Measurements from ENCODE around the gene RAMP3. TPM values are rescaled to one million over a fixed set of nuclear protein-coding genes. Genes with fewer than 3 reads are reported as not detected.

Gene RAMP3
- total RNA-seq, 1 donor from 2014 or later = not detected

DNA sequence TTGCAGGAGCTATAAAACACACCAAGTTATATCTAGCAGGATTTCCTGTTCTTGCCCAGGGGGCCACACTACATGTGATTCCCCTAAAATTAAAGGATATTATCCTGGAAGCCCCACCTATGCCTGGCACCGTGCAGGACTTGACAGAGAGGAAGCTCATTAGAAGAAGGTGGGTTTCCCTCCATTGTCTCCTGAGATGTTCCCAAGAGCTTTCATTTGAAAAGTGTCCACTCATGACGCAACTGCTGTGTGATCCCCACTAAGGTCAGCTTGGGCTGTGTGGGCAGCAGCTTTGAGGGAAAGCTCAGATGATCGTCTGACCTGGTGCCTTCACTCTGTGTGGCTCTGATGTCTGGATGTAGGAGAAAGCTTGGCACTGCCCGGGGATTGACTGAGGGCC is 53.5 kb downstream of the RAMP3 start:
- H3K36me3 Mint-ChIP-seq (ENCODE audit: insufficient read depth) = no peaks in the 10 kb centered on the region
- no peaks in the 10 kb centered on the region for H3K9me3 Mint-ChIP-seq (ENCODE audit: low read depth)
- H3K4me1 Mint-ChIP-seq (ENCODE audit: low read depth) = no peaks in the 10 kb centered on the region
- DNase-seq (ENCODE audit: low spot score, unreplicated experiment) = no peak
- TF ChIP-seq, protein P1, sequence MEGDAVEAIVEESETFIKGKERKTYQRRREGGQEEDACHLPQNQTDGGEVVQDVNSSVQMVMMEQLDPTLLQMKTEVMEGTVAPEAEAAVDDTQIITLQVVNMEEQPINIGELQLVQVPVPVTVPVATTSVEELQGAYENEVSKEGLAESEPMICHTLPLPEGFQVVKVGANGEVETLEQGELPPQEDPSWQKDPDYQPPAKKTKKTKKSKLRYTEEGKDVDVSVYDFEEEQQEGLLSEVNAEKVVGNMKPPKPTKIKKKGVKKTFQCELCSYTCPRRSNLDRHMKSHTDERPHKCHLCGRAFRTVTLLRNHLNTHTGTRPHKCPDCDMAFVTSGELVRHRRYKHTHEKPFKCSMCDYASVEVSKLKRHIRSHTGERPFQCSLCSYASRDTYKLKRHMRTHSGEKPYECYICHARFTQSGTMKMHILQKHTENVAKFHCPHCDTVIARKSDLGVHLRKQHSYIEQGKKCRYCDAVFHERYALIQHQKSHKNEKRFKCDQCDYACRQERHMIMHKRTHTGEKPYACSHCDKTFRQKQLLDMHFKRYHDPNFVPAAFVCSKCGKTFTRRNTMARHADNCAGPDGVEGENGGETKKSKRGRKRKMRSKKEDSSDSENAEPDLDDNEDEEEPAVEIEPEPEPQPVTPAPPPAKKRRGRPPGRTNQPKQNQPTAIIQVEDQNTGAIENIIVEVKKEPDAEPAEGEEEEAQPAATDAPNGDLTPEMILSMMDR (IDR thresholded peaks at IDR 0.05; ENCODE audit: unreplicated experiment) = no peak
- no peak overlapping the region for H3K4me3 Mint-ChIP-seq (ENCODE audit: low read depth)
- no peak overlapping the region for H3K27ac Mint-ChIP-seq
- H3K27me3 Mint-ChIP-seq = peaks cover 62% of the 10 kb centered on the region

DNA sequence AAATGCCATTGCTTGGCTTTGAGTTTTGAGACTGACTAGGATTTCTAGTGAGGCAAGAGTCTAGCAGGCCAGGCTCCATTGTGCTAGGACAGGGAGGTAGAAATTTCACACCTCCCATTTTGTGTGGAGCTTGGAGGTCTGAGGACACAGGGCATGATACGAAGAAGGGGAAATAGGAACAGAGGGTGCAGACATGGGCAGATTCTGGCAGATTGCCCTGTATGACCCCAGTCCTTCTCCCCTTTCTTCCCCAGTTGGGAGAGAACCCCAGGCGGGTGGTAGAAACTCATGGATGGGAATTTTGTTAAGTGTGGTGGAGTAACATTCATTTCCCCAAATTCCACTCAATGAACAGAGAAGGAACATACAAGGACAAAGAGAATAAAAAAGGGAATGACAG is 54.4 kb downstream of the RAMP3 start:
- Mint-ChIP-seq H3K27me3 (peaks cover 60% of the 10 kb centered on the region), H3K4me3 (ENCODE audit: low read depth) (no peak overlapping the region), H3K27ac (no peak overlapping the region), H3K36me3 (ENCODE audit: insufficient read depth) (no peaks in the 10 kb centered on the region), H3K4me1 (ENCODE audit: low read depth) (no peaks in the 10 kb centered on the region), H3K9me3 (ENCODE audit: low read depth) (no peaks in the 10 kb centered on the region)
- TF ChIP-seq, protein P1 (IDR thresholded peaks at IDR 0.05; ENCODE audit: unreplicated experiment) = no peak
- no peak for DNase-seq (ENCODE audit: low spot score, unreplicated experiment)

DNA sequence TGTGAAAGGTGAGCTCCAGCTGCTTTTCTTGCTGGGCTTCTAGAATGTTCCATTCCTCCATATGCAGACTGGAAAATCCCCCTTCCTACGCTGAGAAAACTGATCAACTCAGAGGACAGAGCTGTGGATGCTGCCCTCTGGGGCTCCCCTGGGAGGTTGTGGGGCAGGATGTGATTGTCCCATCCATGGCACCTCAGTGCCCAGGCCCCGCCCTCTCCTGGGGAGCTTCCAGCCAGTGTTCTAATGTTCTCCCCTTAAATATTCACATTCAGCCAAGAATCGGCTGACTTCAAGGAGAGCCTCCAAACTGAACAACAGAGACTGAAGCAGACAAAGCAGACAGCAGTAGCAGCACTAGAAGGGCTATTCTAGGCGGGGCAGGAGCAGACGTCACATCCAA is 55.0 kb downstream of the RAMP3 start:
- Mint-ChIP-seq H3K4me1 (ENCODE audit: low read depth) (no peaks in the 10 kb centered on the region), H3K27me3 (peaks cover 58% of the 10 kb centered on the region), H3K9me3 (ENCODE audit: low read depth) (no peaks in the 10 kb centered on the region), H3K27ac (no peak overlapping the region), H3K36me3 (ENCODE audit: insufficient read depth) (no peaks in the 10 kb centered on the region), H3K4me3 (ENCODE audit: low read depth) (no peak overlapping the region)
- TF ChIP-seq, protein P1 (IDR thresholded peaks at IDR 0.05; ENCODE audit: unreplicated experiment) = no peak
- no peak for DNase-seq (ENCODE audit: low spot score, unreplicated experiment)

DNA sequence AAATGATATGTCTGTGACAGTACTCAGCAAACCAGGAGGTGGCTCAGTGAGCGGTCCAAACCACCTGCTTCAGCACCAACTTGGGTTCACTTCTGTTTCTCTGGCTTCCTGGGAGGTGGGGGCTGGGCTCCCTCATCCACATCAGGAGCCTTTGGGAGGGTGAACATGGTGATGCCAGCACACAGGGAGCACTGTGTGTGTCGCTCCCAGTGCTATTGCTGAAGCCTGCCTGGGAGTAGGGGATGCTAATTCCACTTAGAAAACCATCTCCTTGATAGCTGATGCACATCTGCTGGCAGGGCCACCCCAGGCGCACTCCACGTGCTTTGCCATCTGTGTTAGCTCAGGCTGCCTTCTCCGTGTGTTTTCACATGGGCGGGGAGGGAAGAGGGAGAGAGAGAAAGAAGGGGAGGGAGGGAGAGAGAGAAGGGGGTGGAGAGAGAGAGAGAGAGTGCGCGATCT is 58.0 kb downstream of the RAMP3 start:
- H3K27ac Mint-ChIP-seq = no peak overlapping the region
- DNase-seq (ENCODE audit: low spot score, unreplicated experiment) = no peak
- TF ChIP-seq, protein P1 (IDR thresholded peaks at IDR 0.05; ENCODE audit: unreplicated experiment) = no peak
- peaks cover 48% of the 10 kb centered on the region for H3K27me3 Mint-ChIP-seq
- H3K4me3 Mint-ChIP-seq (ENCODE audit: low read depth) = no peak overlapping the region
- no peaks in the 10 kb centered on the region for H3K9me3 Mint-ChIP-seq (ENCODE audit: low read depth)
- no peaks in the 10 kb centered on the region for H3K36me3 Mint-ChIP-seq (ENCODE audit: insufficient read depth)
- no peaks in the 10 kb centered on the region for H3K4me1 Mint-ChIP-seq (ENCODE audit: low read depth)

DNA sequence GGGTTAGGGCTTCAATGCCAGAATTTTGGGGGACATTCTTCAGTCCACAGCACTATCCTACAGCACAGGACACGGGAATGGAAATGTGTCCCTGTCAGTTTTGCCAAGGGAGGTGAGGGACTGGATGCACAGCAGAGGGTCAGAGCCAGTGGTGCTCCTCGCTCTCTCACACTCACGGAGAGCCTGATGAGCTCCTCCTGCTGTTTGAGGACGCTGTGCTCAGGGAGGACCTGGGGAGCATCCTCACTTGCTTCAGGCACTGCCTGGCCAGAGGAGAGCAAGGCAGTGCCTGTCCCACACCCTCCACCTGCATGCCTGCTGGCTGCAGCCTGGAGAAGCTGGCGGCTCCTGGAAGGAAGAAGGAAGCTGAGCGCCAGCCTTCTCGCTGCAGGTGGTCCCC is 58.6 kb downstream of the RAMP3 start:
- H3K27ac Mint-ChIP-seq = no peak overlapping the region
- H3K4me1 Mint-ChIP-seq (ENCODE audit: low read depth) = no peaks in the 10 kb centered on the region
- peaks cover 48% of the 10 kb centered on the region for H3K27me3 Mint-ChIP-seq
- TF ChIP-seq, protein P1 (IDR thresholded peaks at IDR 0.05; ENCODE audit: unreplicated experiment) = no peak
- no peaks in the 10 kb centered on the region for H3K9me3 Mint-ChIP-seq (ENCODE audit: low read depth)
- DNase-seq (ENCODE audit: low spot score, unreplicated experiment) = no peak
- H3K36me3 Mint-ChIP-seq (ENCODE audit: insufficient read depth) = no peaks in the 10 kb centered on the region
- no peak overlapping the region for H3K4me3 Mint-ChIP-seq (ENCODE audit: low read depth)

All from progenitor cell of endocrine pancreas (in vitro differentiated cells).